Uterus (tissue), 4 donors: ENCODE results near the gene PLAC9. TPM values are rescaled to one million over a fixed set of nuclear protein-coding genes. Genes with fewer than 3 reads are reported as not detected.

Source experiments
- DNase-seq, 2 donors: peaks; one replicate each; pipeline ENCODE4 v3.0.0-alpha.2; 2019 to 2020
- H3K27ac ChIP-seq, 2 donors: fragments of 200-600 bp; sonication (generic); 1 replicate in 1 of 2; 2 replicates in 1 of 2; pipeline ENCODE4 v1.5.1; 2016 to 2018
- H3K27me3 ChIP-seq, 2 donors: fragments of 200-600 bp; sonication (generic); one replicate each; pipeline ENCODE4 v1.5.1; 2018 to 2019; ENCODE audit warnings: control low read depth in 1 of 2
- H3K36me3 ChIP-seq, 2 donors: fragments of 200-600 bp; sonication (generic); one replicate each; pipeline ENCODE4 v1.5.1; 2019; ENCODE audit warnings: control low read depth in 1 of 2
- H3K4me1 ChIP-seq, 2 donors: fragments of 200-600 bp; sonication (generic); one replicate each; pipeline ENCODE4 v1.5.1; 2018 to 2019; ENCODE audit warnings: control low read depth in 1 of 2
- H3K4me3 ChIP-seq, 2 donors: fragments of 200-600 bp; sonication (generic); 1 replicate in 1 of 2; 2 replicates in 1 of 2; pipeline ENCODE4 v1.5.1; 2018 to 2019; ENCODE audit warnings: mild to moderate bottlenecking in 1 of 2
- H3K9me3 ChIP-seq, 2 donors: fragments of 200-600 bp; sonication (generic); one replicate each; pipeline ENCODE4 v1.5.1; 2019; ENCODE audit warnings: control low read depth in 1 of 2
- POLR2A ChIP-seq, 2 donors: fragments of 450-650 bp; IDR thresholded peaks; one replicate each; pipeline ENCODE4 v1.6.1; 2016; ENCODE audit warnings: antibody characterized with exemption in 2 of 2, mild to moderate bottlenecking in 1 of 2, moderate library complexity in 1 of 2
- intact Hi-C: fragments of 100-400 bp; cut with DNase I; formaldehyde crosslinking; loops from one replicate; pipeline ENCODE4 v1.15.1; 2023; ENCODE audit warnings: low total_unique reads
- total RNA-seq, 4 donors: library from RNA; depleted of rRNA in 3 of 4; stranded (reverse); fragments of >200 nt in 3 of 4; gene quantifications; one replicate each; pipeline versions ENCODE4 v1.1.0 to v1.2.4, GENCODE V29; 2014 to 2023
- TF ChIP-seq, protein P1 (sequence below), 4 experiments: fragments of 200-600 bp in 2 of 4; fragments of 450-650 bp in 2 of 4; sonication (generic) in 2 of 4; IDR thresholded peaks; one replicate each; pipeline ENCODE4 v1.5.1; 2016 to 2019; ENCODE audit warnings: antibody characterized with exemption in 4 of 4, mild to moderate bottlenecking in 2 of 4, moderate library complexity in 1 of 4
- donor health status: DM: yes; HTN: yes; CAD: no.

The PLAC9 gene
- total RNA-seq, 4 donors from 2014 or later, result 24.5 to 91.7 (median 30.2) TPM

- Histone ChIP-seq H3K27me3 (no peaks in the 10 kb centered on the region), H3K4me1 (peaks cover 4 to 14% of the 10 kb centered on the region in 2 donors), H3K27ac (no peak overlapping the region), H3K4me3 (no peak overlapping the region), H3K36me3 (no peaks in the 10 kb centered on the region), H3K9me3 (no peaks in the 10 kb centered on the region)
- no peak for TF ChIP-seq POLR2A (IDR thresholded peaks at IDR 0.05)
- TF ChIP-seq, protein P1, sequence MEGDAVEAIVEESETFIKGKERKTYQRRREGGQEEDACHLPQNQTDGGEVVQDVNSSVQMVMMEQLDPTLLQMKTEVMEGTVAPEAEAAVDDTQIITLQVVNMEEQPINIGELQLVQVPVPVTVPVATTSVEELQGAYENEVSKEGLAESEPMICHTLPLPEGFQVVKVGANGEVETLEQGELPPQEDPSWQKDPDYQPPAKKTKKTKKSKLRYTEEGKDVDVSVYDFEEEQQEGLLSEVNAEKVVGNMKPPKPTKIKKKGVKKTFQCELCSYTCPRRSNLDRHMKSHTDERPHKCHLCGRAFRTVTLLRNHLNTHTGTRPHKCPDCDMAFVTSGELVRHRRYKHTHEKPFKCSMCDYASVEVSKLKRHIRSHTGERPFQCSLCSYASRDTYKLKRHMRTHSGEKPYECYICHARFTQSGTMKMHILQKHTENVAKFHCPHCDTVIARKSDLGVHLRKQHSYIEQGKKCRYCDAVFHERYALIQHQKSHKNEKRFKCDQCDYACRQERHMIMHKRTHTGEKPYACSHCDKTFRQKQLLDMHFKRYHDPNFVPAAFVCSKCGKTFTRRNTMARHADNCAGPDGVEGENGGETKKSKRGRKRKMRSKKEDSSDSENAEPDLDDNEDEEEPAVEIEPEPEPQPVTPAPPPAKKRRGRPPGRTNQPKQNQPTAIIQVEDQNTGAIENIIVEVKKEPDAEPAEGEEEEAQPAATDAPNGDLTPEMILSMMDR (IDR thresholded peaks at IDR 0.05), result no peak
- intact Hi-C loops, result no loop called here
- DNase-seq, result no peak
Measured at GRCh38 chr10:80187060-80187459, 54.5 kb downstream of the PLAC9 start.

- H3K27ac ChIP-seq, result no peak overlapping the region
Measured at GRCh38 chr10:80187465-80188409, 55.2 kb downstream of the PLAC9 start.

DNA sequence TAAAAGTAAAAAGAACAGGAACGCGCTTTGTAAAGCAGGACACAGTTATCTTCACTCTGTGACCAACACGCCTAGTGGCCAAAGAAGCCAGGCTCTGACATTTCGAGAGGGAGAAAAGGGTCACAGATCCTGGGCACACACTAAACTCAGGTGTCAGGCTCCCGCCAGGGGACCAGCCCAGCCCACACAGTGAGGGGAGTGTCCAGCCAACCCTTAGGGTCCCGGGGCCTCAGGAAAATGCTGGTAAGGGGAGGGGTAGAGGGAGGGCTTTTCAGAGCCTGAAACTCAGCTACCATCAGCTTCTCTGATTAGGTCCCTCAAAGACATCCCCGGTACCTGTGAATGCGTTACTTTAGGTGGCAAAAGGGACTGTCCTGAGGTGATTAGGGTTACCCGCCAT lies 56.2 kb downstream of the PLAC9 start:
- TF ChIP-seq, protein P1 (IDR thresholded peaks at IDR 0.05), result no peak
- no peak for TF ChIP-seq POLR2A (IDR thresholded peaks at IDR 0.05)
- H3K27me3 ChIP-seq, result no peaks in the 10 kb centered on the region
- DNase-seq, result no peak
- H3K9me3 ChIP-seq, result no peaks in the 10 kb centered on the region
- H3K36me3 ChIP-seq, result no peaks in the 10 kb centered on the region
- intact Hi-C loops, result no loop called here
- H3K4me1 ChIP-seq, result peaks cover 4 to 14% of the 10 kb centered on the region in 2 donors
- H3K27ac ChIP-seq, result no peak overlapping the region
- H3K4me3 ChIP-seq, result no peak overlapping the region

More at GRCh38 chr10:80187465-80188409, 55.2 kb downstream of the PLAC9 start:
- Histone ChIP-seq H3K27me3 (no peaks in the 10 kb centered on the region), H3K36me3 (no peaks in the 10 kb centered on the region), H3K9me3 (no peaks in the 10 kb centered on the region), H3K4me3 (no peak overlapping the region), H3K4me1 (peaks cover 4 to 14% of the 10 kb centered on the region in 2 donors)
- intact Hi-C loops, result no loop called here
- DNase-seq, result no peak
- no peak for TF ChIP-seq POLR2A (IDR thresholded peaks at IDR 0.05)
- TF ChIP-seq, protein P1 (IDR thresholded peaks at IDR 0.05), result no peak

GRCh38 chr10:80191589-80192270 lies 59.2 kb downstream of the PLAC9 start:
- Histone ChIP-seq H3K4me1 (peaks cover 4 to 9% of the 10 kb centered on the region in 2 donors), H3K36me3 (no peaks in the 10 kb centered on the region), H3K9me3 (no peaks in the 10 kb centered on the region), H3K4me3 (no peak overlapping the region), H3K27ac (no peak overlapping the region), H3K27me3 (no peaks in the 10 kb centered on the region)
- no peak for DNase-seq
- no peak for TF ChIP-seq POLR2A (IDR thresholded peaks at IDR 0.05)
- TF ChIP-seq, protein P1 (IDR thresholded peaks at IDR 0.05), result no peak
- intact Hi-C loops, result no loop called here

DNA sequence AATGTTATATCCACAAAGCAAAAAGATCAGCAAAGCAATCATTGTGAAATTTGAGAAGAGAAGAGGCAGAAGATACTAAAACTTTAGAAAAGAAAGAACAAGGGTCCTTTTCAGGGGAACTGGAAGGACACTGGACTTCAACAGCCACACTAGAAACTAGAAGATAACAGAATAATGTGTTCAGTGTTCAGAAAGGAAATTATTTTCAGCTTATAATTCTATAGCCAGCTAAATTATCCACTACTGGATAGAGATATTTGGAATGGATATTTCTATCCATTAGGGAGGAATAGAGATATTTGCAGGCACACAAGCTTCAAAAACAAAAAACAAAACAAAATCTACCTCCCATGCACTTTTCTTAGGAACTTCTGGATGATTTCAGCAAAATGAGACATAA lies 60.0 kb downstream of the PLAC9 start:
- Histone ChIP-seq H3K9me3 (no peaks in the 10 kb centered on the region), H3K27ac (no peak overlapping the region), H3K4me1 (peaks cover 4 to 13% of the 10 kb centered on the region in 2 donors), H3K36me3 (no peaks in the 10 kb centered on the region), H3K4me3 (no peak overlapping the region), H3K27me3 (no peaks in the 10 kb centered on the region)
- TF ChIP-seq, protein P1 (IDR thresholded peaks at IDR 0.05), result no peak
- no peak for TF ChIP-seq POLR2A (IDR thresholded peaks at IDR 0.05)
- DNase-seq, result no peak
- intact Hi-C loops, result no loop called here
